Skeletal muscle satellite cell (primary cell): ENCODE results near the gene PCDHGB7.
"Not testable (repeated sequence)": the region's sequence is repeated elsewhere in the genome, so short reads cannot be mapped to it uniquely, and the experiment has no call there.

ENCODE experiments used
- H3K27me3 ChIP-seq: 2 replicates; pipeline ENCODE4 v1.7.0; 2013; ENCODE audit warnings: low read length; ENCODE audit not compliant: control insufficient read depth, insufficient read depth
- H3K36me3 ChIP-seq: 2 replicates; pipeline ENCODE4 v1.7.0; 2013; ENCODE audit warnings: mild to moderate bottlenecking, control low read depth, low read length; ENCODE audit not compliant: insufficient read depth
- H3K4me1 ChIP-seq: 2 replicates; pipeline ENCODE4 v1.7.0; 2013; ENCODE audit warnings: low read length; ENCODE audit not compliant: control insufficient read depth, insufficient read depth
- H3K4me2 ChIP-seq: 2 replicates; pipeline ENCODE4 v1.7.0; 2013; ENCODE audit warnings: mild to moderate bottlenecking, low read length
- H3K4me3 ChIP-seq: 2 replicates; pipeline ENCODE4 v1.7.0; 2013; ENCODE audit warnings: low read length
- H3K9ac ChIP-seq: 2 replicates; pipeline ENCODE4 v1.7.0; 2013; ENCODE audit warnings: mild to moderate bottlenecking, low read depth, low read length, moderate library complexity
- H3K9me3 ChIP-seq: replicated peaks from 2 replicates; pipeline ENCODE4 v1.7.0; 2013; ENCODE audit warnings: mild to moderate bottlenecking, control low read depth, low read length

PCDHGB7 gene

GRCh38 chr5:141402553-141403243, 14.8 kb upstream of the PCDHGB7 start, which contains the start of gene PCDHGA9:
Gene PCDHGA9, plus strand, starts transcription at chr5:141402778. Its CDS starts 175 bp downstream, at chr5:141402953.
- H3K4me3 ChIP-seq, result peak within 1 kb of the TSS; percentile 60

GRCh38 chr5:141403387-141403786, 14.1 kb upstream of the PCDHGB7 start:
- Histone ChIP-seq H3K9me3 (peaks cover 49% of the 10 kb centered on the region), H3K27me3 (no peaks in the 10 kb centered on the region), H3K4me3 (peak overlapping the region; percentile 60), H3K4me1 (no peaks in the 10 kb centered on the region), H3K9ac (no peak overlapping the region), H3K36me3 (peaks cover 5% of the 10 kb centered on the region), H3K4me2 (no peak overlapping the region)

More at GRCh38 chr5:141402553-141403243, 14.8 kb upstream of the PCDHGB7 start, which contains the start of gene PCDHGA9:
- H3K36me3 ChIP-seq, result peaks cover 5% of the 10 kb centered on the region
- H3K4me2 ChIP-seq, result peak within 1 kb of the TSS; percentile 67
- H3K27me3 ChIP-seq, result no peaks in the 10 kb centered on the region
- no peaks in the 10 kb centered on the region for H3K4me1 ChIP-seq
- peaks cover 49% of the 10 kb centered on the region for H3K9me3 ChIP-seq
- H3K9ac ChIP-seq, result no peak within 1 kb of the TSS

GRCh38 chr5:141407790-141408505, 9.5 kb upstream of the PCDHGB7 start, which contains the start of gene PCDHGB6:
Gene PCDHGB6, plus strand, starts transcription at chr5:141408021. Its CDS starts 182 bp downstream, at chr5:141408203.
- not testable (repeated sequence) for H3K36me3 ChIP-seq, H3K4me1 ChIP-seq, H3K9ac ChIP-seq, H3K27me3 ChIP-seq, H3K4me2 ChIP-seq
- H3K4me3 ChIP-seq, result peak within 1 kb of the TSS; percentile 53
- H3K9me3 ChIP-seq, result peaks cover 46% of the 10 kb centered on the region

GRCh38 chr5:141409598-141410306, 7.7 kb upstream of the PCDHGB7 start:
- H3K36me3 ChIP-seq, result peaks cover 13% of the 10 kb centered on the region
- no peaks in the 10 kb centered on the region for H3K4me1 ChIP-seq
- no peak overlapping the region for H3K4me3 ChIP-seq
- peaks cover 45% of the 10 kb centered on the region for H3K9me3 ChIP-seq
- H3K27me3 ChIP-seq, result no peaks in the 10 kb centered on the region
- no peak overlapping the region for H3K9ac ChIP-seq
- H3K4me2 ChIP-seq, result no peak overlapping the region

- H3K27me3 ChIP-seq, result no peaks in the 10 kb centered on the region
- H3K9me3 ChIP-seq, result peaks cover 41% of the 10 kb centered on the region
- no peak overlapping the region for H3K9ac ChIP-seq
- no peak overlapping the region for H3K4me3 ChIP-seq
- no peaks in the 10 kb centered on the region for H3K4me1 ChIP-seq
- H3K4me2 ChIP-seq, result no peak overlapping the region
- peaks cover 13% of the 10 kb centered on the region for H3K36me3 ChIP-seq
Observed at GRCh38 chr5:141411575-141411974, 5.9 kb upstream of the PCDHGB7 start.

- H3K36me3 ChIP-seq, result peaks cover 13% of the 10 kb centered on the region
- no peaks in the 10 kb centered on the region for H3K27me3 ChIP-seq
- peaks cover 41% of the 10 kb centered on the region for H3K9me3 ChIP-seq
- no peaks in the 10 kb centered on the region for H3K4me1 ChIP-seq
- H3K9ac ChIP-seq, result no peak within 1 kb of the TSS
- H3K4me3 ChIP-seq, result peak within 1 kb of the TSS; percentile 59
- peak within 1 kb of the TSS; percentile 71 for H3K4me2 ChIP-seq
Observed at GRCh38 chr5:141412854-141413539, 4.5 kb upstream of the PCDHGB7 start, which contains the start of gene PCDHGA10. Gene PCDHGA10, plus strand, starts transcription at chr5:141412987. Its CDS starts 189 bp downstream, at chr5:141413176.

- peaks cover 44% of the 10 kb centered on the region for H3K9me3 ChIP-seq
- H3K27me3 ChIP-seq, result no peaks in the 10 kb centered on the region
- peaks cover 13% of the 10 kb centered on the region for H3K36me3 ChIP-seq
- H3K4me1 ChIP-seq, result no peaks in the 10 kb centered on the region
- H3K9ac ChIP-seq, result no peak overlapping the region
- peak overlapping the region; percentile 71 for H3K4me2 ChIP-seq
- H3K4me3 ChIP-seq, result peak overlapping the region; percentile 59
Observed at GRCh38 chr5:141413540-141414069, 3.9 kb upstream of the PCDHGB7 start.

GRCh38 chr5:141414548-141415274, 2.8 kb upstream of the PCDHGB7 start:
- H3K9ac ChIP-seq, H3K4me2 ChIP-seq, H3K27me3 ChIP-seq, H3K4me3 ChIP-seq, H3K4me1 ChIP-seq: not testable (repeated sequence)
- Histone ChIP-seq H3K9me3 (peaks cover 44% of the 10 kb centered on the region), H3K36me3 (peaks cover 13% of the 10 kb centered on the region)

GRCh38 chr5:141415275-141415618, 2.2 kb upstream of the PCDHGB7 start:
- H3K4me1 ChIP-seq, H3K9ac ChIP-seq, H3K4me2 ChIP-seq, H3K4me3 ChIP-seq, H3K27me3 ChIP-seq: not testable (repeated sequence)
- H3K9me3 ChIP-seq, result peaks cover 42% of the 10 kb centered on the region
- peaks cover 13% of the 10 kb centered on the region for H3K36me3 ChIP-seq

GRCh38 chr5:141419074-141419880, 1.8 kb downstream of the PCDHGB7 start:
- Histone ChIP-seq H3K9ac (no peak overlapping the region), H3K4me1 (no peaks in the 10 kb centered on the region), H3K27me3 (no peaks in the 10 kb centered on the region), H3K4me3 (no peak overlapping the region), H3K9me3 (peaks cover 44% of the 10 kb centered on the region), H3K36me3 (peaks cover 3% of the 10 kb centered on the region), H3K4me2 (no peak overlapping the region)
